ENCODE results near the gene RCC1.
A peak's percentile ranks its signal among the peaks of the same experiment; 100 is the strongest.
"Not testable (repeated sequence)": the region's sequence is repeated elsewhere in the genome, so short reads cannot be mapped to it uniquely, and the experiment has no call there.

The RCC1 gene

DNA sequence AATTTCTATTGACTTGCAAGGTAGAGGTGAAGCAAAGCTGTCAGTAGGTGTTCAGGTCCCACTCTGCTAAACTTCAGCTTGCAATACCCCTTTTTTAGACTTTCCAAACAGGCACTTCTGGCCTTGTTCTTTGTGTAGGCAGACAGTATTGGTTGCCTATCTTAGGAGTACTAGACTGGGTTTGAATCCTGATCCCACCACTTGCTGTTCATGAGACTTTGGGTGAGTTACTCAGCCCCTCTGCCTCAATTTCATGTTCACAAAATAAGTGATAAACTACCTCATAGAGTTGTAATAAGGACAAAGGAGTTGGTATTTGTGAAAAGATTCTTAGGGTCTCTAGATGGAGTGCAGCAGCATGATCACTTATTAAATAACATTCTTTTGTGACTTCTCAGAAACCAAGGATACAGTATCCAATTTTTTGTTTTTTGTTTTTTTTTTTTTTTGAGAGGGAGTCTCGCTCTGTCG lies 5.2 kb downstream of the RCC1 start:
- no peak for DNase-seq (ENCODE audit: low spot score)

DNA sequence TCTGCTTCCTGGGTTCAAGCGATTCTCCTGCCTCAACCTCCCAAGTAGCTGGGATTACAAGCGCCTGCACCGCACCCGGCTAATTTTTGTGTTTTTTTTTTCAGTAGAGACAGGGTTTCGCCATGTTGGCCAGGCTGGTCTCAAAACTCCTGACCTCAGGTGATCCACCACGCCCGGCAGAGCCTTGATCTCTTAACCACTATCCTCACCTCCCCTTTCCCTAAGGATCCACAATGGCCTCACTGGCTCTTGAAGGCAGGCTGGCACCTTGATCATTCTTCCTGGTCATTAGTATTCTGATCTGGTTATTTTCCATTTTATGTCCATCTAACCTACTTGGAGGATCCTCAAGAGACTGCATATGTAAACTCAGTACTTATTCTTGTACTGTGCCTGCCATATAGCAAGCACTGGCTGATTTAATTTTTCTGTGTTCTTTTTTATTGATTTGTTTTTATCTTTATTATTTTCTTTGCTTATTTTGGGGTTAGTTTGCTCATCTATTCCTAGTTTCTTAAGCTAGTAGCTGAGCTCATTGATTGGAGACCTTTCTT lies 6.3 kb downstream of the RCC1 start:
- no peak for DNase-seq (ENCODE audit: low spot score)

GRCh38 chr1:28514445-28514933 lies 8.6 kb downstream of the RCC1 start:
- not testable (repeated sequence) for DNase-seq (ENCODE audit: low spot score)

DNA sequence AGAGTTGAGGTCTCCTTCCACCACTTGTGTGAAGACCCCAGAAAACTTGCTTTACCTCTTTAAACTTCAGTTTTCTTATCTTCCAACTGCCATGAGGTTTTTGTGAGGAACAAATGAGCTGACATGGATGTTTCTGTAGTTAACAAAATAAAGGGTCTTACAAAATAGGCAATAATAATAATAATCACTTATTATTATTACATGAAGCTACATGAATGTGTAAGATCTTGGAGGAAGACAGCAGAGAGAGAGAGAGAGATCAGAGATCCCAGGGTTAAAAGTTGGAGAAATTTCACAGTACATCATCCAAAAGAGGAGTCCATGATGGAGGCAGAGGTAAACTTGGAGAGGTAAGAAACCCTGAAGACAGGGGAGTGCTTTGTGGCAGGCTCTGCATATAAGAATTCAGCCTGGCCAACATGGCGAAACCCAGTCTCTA lies 10.7 kb downstream of the RCC1 start:
- DNase-seq (ENCODE audit: low spot score): no peak

- no peak for DNase-seq (ENCODE audit: low spot score)
Measured at GRCh38 chr1:28517649-28517999, 11.8 kb downstream of the RCC1 start.

- DNase-seq (ENCODE audit: low spot score): peak; percentile 89
Measured at GRCh38 chr1:28518000-28518744, 12.3 kb downstream of the RCC1 start.

DNA sequence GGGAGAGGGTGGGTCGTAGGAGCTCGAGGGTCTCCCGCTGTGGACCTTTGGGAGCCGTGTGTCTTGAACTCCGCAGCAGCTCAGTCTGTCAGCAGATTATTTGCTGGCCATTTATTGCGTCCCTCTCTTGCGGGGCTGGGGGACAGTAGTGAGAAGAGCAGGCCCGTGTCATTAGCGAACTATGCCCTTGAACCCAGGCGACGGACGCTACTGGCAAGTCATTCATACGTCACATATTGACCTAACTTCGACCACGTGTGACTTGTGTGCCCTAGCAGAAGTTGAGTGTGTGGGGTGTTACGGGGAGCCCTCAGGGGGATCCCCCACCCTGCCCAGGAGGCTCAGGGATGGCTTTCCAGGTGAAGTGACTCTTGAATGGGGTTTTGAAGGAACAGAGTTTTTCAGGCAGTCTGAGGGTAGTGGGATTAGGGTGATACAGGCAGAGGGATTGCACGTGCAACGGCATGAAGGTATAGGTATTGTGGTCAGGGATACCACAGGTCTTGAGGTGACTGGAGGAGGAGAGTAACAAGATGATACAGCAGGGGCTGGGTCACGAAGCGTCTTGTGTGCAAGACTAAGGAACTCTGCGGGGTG lies 13.0 kb downstream of the RCC1 start:
- DNase-seq (ENCODE audit: low spot score): no peak

DNA sequence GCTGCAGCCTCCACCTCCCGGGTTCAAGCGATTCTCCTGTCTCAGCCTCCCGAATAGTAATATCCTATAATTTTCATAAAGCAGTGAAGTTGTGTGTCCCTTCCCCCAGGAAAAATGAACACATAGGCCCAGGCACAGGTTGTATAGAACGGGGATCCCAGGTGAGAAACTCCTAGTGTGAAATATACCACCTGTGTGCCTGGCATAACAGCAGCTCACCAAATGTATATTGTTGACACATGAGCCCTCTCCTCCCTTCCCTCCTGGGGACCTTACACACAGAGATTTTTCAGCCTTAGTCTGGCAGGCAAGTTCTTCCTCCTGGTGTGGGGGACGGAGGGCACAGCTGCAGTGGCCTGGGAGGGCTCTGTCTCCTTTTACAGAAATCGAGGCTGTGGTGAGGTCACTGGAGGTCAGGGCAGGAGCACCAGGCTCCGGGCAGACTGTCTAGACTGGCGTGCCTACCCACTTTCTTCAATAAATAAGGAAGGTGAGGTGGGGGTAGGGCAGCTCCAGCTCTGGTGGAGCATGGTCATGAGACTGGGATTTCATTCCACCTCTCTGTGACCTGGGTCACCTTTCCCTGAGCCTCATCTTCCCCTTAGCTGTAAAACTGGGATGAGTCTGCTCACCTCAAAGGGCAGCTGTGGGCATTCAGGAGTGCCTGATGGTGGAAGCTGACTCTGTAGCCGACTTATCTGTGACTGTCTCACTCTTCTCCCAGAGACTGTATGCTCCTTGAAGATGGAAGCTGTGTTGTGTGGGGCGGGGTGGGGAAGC lies 14.3 kb downstream of the RCC1 start:
- no peak for DNase-seq (ENCODE audit: low spot score)

DNA sequence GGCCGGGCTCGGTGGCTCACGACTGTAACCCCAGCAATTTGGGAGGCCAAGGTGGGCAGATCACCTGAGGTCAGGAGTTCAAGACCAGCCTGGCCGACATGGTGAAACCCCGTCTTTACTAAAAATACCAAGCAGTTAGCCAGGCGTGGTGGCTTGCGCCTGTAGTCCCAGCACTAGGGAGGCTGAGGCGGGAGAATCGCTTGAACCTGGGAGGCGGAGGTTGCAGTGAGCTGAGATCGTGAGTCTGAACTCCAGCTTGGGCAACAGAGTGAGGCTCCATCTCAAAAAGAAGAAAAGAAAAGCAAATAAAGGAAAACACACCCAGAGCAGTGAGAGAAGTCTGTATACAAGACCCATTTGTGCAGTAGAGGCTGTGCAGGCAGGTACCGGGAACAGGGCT lies 15.0 kb downstream of the RCC1 start:
- DNase-seq (ENCODE audit: low spot score): not testable (repeated sequence)

GRCh38 chr1:28521502-28522164 lies 15.8 kb downstream of the RCC1 start:
- DNase-seq (ENCODE audit: low spot score): no peak

- DNase-seq (ENCODE audit: low spot score): not testable (repeated sequence)
Measured at GRCh38 chr1:28522537-28522936, 16.7 kb downstream of the RCC1 start.

- not testable (repeated sequence) for DNase-seq (ENCODE audit: low spot score)
Measured at GRCh38 chr1:28525002-28525642, 19.3 kb downstream of the RCC1 start.

DNA sequence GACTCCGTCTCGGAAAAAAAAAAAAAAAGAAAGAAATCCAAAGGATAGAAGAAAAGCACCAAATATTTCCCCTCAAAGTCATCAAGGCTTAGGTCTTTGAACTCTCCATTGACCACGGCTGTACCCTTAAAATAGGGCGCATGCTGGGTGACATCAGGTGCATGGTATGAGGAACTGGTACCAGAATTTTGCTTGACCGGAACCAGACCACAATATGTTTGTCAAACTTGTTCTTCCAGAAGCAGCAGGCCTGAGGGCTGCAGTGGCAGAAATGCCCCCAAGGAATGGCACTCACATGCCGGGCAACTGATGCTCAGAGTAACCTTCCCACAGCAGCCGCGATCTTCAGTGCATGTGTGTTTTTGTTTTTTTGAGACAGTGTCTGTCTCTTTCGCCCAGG lies 21.0 kb downstream of the RCC1 start:
- no peak for DNase-seq (ENCODE audit: low spot score)

- no peak for DNase-seq (ENCODE audit: low spot score)
Measured at GRCh38 chr1:28530456-28530855, 24.6 kb downstream of the RCC1 start.

- no peak for DNase-seq (ENCODE audit: low spot score)
Measured at GRCh38 chr1:28534671-28535070, 28.8 kb downstream of the RCC1 start.

GRCh38 chr1:28535180-28535579 lies 29.3 kb downstream of the RCC1 start:
- DNase-seq (ENCODE audit: low spot score): no peak

- no peak for DNase-seq (ENCODE audit: low spot score)
Measured at GRCh38 chr1:28537457-28538199, 31.8 kb downstream of the RCC1 start.

- DNase-seq (ENCODE audit: low spot score): no peak
Measured at GRCh38 chr1:28538286-28538685, 32.4 kb downstream of the RCC1 start.

DNA sequence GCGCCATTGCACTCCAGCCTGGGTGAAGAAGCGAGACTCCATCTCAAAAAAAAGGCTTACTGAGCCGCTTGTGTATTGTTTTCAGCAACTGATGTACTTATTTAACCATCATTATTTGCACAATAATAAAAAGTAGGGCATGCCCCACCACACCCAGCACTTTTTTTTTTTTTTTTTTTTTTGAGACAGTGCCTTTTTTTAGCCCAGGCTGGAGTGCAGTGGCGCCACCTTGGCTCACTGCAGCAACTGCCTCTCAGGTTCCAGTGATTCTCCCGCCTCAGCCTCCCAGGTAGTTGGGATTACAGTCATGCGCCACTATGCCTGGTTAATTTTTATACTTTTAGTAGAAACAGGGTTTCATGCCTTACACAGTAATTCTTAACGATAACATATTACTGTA lies 34.8 kb downstream of the RCC1 start:
- no peak for DNase-seq (ENCODE audit: low spot score)

DNA sequence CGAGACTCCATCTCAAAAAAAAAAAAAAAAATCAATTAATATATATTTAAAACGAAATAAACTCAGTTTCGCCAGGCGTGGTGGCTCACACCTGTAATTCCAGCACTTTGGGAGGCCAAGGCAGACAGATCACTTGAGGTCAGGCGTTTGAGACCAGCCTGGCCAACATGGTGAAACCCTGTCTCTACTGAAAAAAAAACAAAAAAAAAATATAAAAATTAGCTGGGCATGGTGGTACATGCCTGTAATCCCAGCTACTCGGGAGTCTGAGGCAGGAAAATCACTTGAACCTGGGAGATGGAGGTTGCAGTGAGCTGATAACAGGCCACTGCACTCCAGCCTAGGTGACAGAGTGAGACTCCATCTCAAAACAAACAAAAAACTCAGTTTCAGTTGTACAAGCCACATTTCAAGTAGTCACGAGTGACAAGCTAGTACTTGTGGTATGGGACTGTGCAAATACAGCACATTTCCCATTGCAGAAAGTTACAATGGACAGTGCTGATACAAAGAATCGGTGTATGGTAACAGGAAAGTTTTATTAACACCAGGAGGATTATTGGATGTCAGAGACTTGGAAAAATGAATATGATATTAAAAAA lies 35.7 kb downstream of the RCC1 start:
- not testable (repeated sequence) for DNase-seq (ENCODE audit: low spot score)
